GM19043 (cell line): ENCODE data around the gene SSTR3.

Experiments used
- ATAC-seq: cut with Tn5 transposase; IDR thresholded peaks from one replicate; pipeline ENCODE4 v1.9.1; 2021; ENCODE audit warnings: low read depth; ENCODE audit not compliant: unreplicated experiment

The SSTR3 gene

DNA sequence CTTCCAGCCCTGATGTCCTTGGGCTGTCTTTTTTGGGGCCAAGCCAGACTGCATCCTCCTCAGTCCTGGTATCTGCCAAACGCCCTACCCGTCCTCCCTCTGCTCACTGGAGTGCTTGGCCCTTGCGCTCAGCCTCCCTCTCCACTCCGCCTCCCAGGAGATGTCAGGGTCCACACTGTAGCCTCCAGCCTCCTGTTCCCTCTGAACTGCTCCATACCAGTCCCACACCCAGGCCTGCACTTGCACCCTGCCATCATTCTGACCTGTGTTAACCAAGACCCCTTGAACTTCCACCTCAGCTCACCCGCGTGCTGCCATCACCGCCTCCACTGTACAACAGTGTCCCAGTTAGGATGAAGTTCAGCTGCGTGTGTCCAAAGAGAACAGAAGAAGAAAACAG lies 56.3 kb downstream of the SSTR3 start:
- ATAC-seq = no peak

DNA sequence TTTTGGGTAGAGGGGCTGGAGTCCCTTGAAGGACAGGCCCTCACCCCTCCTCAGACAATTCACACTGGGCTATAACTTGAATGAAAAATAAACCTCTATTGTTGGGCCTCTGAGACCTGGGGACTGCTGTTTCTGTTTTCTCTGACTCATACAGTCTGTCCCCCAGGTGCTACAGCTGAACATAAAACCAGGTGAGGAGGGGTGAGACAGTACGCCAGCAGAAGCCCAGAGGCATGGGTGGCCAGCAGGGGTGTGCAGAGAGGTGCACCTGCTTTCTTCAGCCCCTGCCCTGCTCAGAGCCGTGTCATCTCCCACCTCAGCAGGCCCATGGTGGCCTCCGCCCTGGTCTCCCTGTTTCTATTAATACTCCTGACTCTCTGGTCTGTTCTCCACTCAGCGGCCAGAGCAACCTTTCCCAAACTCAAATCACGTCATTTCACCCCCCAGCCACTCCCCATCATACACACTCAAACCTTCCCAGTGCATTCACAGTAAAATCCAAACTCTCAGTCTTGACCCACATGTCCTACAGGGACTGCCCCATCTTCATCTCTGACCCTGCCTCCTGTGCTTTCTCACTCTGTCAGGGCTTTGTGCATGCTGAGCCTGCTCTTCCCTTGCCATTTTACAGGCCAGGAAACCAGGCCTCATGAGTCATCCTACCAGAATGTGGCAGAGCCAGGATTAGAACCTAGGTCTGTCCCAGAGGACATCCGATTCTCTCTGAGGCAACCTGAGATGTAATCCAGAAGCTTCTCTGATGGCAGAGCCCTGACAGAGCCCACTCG lies 57.2 kb downstream of the SSTR3 start:
- no peak for ATAC-seq
